ENCODE data around the gene OLR1.

Gene OLR1

DNA sequence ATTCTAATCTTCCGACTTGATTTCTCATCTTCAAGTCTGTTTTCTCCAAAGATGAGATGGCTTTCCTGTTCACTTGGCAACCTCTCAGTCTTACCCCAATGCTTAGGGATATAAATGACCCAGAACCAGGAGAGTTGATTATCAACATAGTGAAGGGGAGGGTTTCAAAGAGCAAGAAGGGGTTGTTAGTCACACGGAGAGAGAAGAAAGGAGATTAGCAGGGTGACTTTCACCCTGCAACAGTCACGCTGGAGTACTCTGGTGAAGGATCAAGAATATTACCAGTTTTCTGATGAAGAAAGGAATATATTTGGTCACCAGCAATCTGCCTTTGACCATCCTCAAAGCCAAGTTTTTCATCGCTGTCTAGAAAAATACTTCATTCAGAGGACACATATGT is 6.9 kb upstream of the OLR1 start, which contains the start of gene TMEM52B:
Gene TMEM52B, plus strand, starts transcription at position 212 of the 400 bp plus-strand sequence. CDS start 543 bp downstream, outside the sequence.
- DNase-seq, result no peak
- TF ChIP-seq POLR2A (IDR thresholded peaks at IDR 0.05; ENCODE audit: low read length) (no peak), GATA1 (IDR thresholded peaks at IDR 0.05; ENCODE audit: low read depth, low read length) (no peak)

DNA sequence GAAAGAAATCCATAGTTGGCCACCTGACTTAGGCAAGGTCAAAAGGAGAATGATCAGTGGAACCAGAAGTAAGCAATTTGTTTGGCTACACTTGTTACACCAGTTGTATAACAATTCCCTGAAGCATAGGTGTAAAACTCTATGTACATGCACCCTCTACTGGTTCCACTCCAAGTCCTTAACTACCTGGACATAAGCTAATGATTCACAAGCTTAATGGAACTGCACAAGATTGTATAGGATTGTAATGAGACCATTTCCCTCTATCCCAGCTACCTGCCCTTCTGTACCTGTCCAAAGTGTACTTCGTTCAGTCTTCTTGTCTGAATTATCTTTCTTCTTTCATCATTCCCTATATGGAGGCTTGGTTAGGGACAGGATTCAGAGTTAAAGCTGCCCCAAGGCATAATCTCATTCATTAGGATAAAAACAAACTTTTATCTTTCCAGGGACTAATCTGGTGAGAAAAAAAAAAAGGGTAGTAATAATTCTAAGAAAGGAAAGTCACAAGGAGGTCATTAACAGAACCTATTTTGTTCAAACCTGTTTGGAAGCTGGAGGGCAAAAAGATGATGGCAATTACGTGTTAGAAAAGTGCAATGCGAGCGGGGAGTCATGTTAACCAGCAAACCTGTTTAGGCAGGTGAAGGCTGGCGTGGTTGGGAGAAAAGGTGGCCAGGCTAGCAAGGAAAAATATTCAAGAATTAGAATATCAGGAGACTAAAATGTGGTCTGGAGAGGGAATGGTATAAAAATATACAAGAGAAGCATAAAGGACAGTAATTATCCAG is 4.1 kb upstream of the OLR1 start:
- TF ChIP-seq GATA1 (IDR thresholded peaks at IDR 0.05; ENCODE audit: low read depth, low read length) (no peak), POLR2A (IDR thresholded peaks at IDR 0.05; ENCODE audit: low read length) (no peak)
- DNase-seq, result no peak

DNA sequence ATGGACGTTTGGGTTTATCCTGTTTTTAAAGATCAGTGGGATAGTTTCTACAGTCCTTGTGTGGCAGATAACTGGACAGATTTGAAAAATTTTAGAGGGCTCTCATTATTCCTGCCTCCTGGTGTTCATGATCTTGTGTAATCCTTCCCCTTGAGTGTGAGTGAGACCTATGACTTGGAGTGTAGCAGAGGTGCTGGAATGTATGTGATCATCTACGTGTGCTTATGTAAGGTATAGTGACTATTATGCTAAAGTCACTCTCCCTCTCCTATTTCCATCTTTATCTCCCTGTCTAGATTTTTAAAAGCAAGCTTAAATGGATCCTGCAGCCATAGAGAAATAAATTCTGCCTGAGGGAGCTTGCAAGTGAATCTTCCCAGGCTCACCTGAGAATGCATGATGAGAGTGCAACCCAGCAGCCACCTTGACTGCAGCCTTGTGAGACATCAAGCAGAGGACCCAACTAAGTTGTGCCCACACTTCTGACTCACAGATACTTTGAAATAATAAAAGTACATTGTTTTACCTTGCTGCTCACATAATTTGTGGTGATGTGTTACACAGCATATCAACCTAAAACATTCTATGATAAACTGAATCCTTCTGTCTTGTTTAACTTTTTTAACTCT is 3.2 kb upstream of the OLR1 start:
- no peak for TF ChIP-seq POLR2A (IDR thresholded peaks at IDR 0.05; ENCODE audit: low read length)
- no peak for TF ChIP-seq GATA1 (IDR thresholded peaks at IDR 0.05; ENCODE audit: low read depth, low read length)
- DNase-seq, result no peak

DNA sequence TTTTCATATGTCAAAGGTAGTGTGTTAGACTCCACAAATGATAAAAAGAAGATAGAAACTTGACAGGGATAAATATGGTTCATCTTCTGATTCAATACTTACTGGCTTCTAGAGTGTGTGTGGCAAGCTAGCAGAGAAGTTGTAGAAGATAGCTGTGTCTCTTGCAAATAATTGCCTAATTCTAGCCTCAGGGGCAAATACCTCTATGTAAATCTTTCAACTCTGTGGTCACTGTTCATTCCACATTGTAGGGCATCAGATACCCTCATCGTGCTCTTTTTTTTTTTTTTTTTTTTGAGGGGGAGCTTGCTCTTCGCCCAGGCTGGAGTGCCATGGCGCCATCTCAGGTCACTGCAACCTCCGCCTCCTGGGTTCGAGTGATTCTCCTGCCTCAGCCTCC is 1.7 kb downstream of the OLR1 start:
- no peak for DNase-seq
- TF ChIP-seq GATA1 (IDR thresholded peaks at IDR 0.05; ENCODE audit: low read depth, low read length) (no peak), POLR2A (IDR thresholded peaks at IDR 0.05; ENCODE audit: low read length) (no peak)

DNA sequence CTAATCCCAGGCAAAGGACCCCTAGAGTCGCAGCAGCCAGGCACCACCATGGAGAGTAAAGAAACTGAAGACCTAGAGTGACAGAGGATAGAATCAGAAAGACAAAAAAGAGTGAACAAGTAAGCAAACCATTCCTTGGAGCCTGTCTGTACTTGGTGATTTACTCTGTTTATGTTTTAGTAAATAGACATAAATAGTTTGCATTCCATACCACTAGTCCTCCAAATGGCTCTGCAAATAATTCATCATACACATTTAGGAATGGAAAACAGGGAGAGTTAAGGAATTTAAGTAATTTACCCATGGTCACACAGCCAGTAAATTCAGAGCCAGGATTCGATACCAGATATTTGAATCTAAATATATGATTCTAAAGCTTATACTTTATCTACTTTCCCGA is 2.8 kb downstream of the OLR1 start:
- DNase-seq, result no peak
- no peak for TF ChIP-seq POLR2A (IDR thresholded peaks at IDR 0.05; ENCODE audit: low read length)
- TF ChIP-seq GATA1 (IDR thresholded peaks at IDR 0.05; ENCODE audit: low read depth, low read length), result no peak

DNA sequence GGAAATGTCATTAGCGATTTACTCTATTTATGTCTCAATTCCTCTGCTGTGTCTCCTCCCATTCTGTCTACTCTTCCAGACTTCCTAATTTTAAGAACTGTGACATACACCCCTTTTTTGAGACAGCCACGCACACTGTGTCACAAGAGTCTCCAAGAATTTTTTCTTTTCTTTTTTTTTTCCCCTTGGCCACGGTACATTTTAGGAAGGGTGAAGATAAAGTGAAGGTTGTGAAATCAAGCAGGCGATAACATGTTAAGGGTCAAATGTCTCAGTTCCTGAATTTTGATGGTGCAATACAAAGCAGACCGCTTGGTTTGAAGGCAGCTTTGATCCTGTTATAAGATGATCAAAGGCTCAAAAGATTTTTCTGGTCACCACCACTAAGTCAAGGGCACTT is 4.3 kb downstream of the OLR1 start:
- no peak for DNase-seq
- TF ChIP-seq POLR2A (IDR thresholded peaks at IDR 0.05; ENCODE audit: low read length) (no peak), GATA1 (IDR thresholded peaks at IDR 0.05; ENCODE audit: low read depth, low read length) (no peak)

DNA sequence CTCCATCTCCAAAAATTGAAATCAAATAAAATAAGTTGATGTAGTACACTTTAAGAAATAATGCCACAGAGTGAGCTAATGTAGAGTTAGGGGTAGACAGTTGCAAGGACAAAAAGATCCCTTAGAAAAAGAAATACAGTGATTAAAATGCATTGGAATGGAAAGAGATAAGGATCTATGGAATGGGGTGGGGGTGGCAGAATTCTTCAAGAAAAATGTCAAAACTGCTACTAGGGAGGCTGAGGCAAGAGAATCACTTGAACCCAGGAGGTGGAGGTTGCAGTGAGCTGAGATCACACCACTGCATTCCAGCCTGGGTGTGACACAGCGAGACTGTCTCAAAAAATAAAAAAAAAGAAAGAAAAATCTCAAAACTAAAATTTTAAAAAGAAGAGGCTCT is 6.5 kb downstream of the OLR1 start:
- no peak for DNase-seq

DNA sequence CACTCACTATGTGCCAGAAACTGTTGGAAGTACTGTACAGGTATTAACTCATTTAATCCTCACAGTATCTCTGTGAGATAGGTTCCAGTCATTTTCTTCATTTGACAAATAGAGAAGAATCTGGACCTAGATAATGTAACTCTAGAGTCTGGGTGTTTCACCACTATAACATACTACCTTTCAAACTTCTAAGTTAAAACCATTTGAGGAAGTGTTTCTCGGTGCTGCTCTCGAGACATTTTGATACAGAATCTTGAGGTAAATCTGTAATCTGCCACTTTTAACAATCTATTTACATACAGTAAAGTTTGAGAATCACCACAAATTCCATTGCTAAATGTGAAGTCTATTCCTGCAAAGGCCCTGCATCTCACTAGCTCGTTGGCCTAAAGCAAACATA is 8.8 kb downstream of the OLR1 start:
- no peak for DNase-seq
- TF ChIP-seq POLR2A (IDR thresholded peaks at IDR 0.05; ENCODE audit: low read length) (no peak), GATA1 (IDR thresholded peaks at IDR 0.05; ENCODE audit: low read depth, low read length) (no peak)

More for the DNA sequence above, 6.5 kb downstream of the OLR1 start:
- TF ChIP-seq GATA1 (IDR thresholded peaks at IDR 0.05; ENCODE audit: low read depth, low read length), result no peak

DNA sequence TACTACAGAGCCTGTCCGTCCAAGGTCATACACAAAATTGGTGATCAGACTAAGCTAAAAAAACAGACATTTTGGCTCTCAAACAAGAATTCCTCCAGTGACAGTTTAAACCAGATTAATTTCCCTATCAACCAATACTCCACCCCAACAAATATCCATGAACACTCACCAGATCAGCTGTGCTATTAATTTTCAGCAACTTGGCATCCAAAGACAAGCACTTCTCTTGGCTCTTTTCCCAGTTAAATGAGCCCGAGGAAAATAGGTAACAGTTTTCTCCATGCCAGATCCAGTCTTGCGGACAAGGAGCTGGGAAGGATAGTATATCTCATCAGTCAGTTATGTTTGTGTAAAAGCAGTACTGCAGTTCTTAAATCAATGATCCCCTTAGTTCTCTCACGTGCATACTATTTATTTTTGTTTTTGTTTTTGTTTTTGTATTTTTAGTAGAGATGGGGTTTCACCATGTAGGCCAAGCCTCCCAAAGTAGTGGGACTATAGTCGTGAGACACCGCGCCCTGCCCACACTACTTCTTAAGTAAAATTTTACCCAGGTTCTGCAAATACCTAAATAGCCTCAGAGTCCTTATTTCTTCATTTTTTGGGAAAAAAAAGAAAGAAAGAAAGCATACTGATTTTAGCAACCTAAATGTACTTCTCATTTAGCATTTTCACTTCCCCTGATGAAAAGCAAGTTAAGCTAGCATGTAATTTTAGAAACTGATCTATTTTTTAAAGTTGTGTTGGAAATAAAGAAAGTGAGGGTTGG is 11.1 kb downstream of the OLR1 start:
- DNase-seq, result no peak
- no peak for TF ChIP-seq POLR2A (IDR thresholded peaks at IDR 0.05; ENCODE audit: low read length)
- TF ChIP-seq GATA1 (IDR thresholded peaks at IDR 0.05; ENCODE audit: low read depth, low read length), result no peak

DNA sequence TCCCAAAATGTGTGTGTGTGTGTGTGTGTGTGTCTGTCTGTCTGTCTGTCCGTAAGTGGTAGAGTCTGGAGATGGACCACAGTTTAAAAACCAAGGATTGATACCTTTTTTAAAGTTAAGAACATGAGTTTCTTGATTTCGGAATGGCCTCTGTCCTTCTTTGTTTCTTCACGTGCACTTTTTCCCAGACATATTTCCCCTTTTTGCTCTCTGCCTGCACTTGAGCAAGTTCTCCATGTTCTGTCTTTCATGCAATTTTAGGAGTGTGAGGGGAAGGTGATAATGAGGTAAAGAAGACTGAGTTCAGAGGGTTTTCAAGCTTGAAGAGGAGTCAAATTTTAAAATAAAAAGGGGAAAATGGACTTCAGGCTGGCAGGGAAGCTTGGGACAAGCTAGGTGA is 12.7 kb downstream of the OLR1 start:
- TF ChIP-seq POLR2A (IDR thresholded peaks at IDR 0.05; ENCODE audit: low read length) (no peak), GATA1 (IDR thresholded peaks at IDR 0.05; ENCODE audit: low read depth, low read length) (no peak)
- no peak for DNase-seq

DNA sequence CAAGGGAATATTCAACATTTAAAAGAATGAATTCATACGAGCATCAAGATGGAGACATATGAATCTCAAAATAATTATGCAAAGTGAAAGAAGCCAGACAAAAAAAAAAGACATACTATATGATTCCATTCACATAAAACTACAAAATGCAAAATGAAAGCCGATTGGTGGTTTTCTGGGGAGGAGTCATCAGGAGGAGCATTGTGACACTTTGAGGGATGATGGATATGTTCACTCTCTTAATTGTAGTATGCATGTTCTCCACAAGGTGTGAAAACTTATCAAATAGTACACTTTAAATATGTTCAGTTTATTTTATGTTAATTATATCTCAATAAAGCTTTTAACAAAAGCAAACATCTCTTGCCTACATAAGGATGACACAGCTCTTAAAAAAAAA is 13.5 kb downstream of the OLR1 start:
- TF ChIP-seq GATA1 (IDR thresholded peaks at IDR 0.05; ENCODE audit: low read depth, low read length) (no peak), POLR2A (IDR thresholded peaks at IDR 0.05; ENCODE audit: low read length) (no peak)
- DNase-seq, result no peak

DNA sequence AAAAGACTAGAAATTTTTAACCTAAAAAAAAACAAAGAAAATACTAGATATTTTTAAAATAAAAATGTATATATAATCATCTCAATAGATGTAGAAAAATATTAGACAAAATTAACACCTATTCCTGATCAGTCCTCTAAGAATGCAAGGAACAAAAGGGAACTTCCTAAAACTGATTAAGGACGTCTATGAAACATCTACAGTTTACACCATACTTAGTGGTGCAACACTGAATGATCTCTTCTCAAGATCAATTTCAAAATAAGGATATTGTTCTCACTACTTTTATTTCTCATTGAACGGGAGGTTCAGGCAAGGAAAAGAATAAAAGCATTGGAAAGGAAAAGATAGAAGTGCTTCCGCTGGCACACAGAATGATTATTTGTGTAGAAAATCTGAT is 16.0 kb downstream of the OLR1 start:
- no peak for DNase-seq
- TF ChIP-seq POLR2A (IDR thresholded peaks at IDR 0.05; ENCODE audit: low read length) (no peak), GATA1 (IDR thresholded peaks at IDR 0.05; ENCODE audit: low read depth, low read length) (no peak)

DNA sequence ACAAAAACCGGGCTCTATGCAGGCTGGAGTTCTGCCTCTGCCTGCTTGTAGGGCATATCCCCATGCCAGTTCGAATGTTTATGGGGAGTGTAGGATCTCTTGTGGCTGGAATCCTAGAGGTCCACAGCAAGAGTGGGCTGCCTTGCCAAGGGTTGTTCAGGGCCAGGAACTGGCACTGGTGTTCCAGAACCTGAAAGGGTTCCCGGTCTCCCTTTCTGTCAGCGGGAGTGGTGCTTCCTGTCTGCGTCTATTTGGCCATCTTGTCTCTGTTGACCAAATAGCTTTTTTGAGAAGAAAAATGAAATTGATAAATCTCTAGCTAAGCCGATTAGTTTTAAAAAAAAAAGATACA is 17.8 kb downstream of the OLR1 start:
- DNase-seq, result no peak
- TF ChIP-seq GATA1 (IDR thresholded peaks at IDR 0.05; ENCODE audit: low read depth, low read length) (no peak), POLR2A (IDR thresholded peaks at IDR 0.05; ENCODE audit: low read length) (no peak)

Data from erythroblast (primary cell).